IMR-90 (cell line): ENCODE data around the gene EHMT1. TPM values are rescaled to one million over a fixed set of nuclear protein-coding genes. Genes with fewer than 3 reads are reported as not detected.

Experiments used
- ATAC-seq: fragments of 200-7000 bp; cut with Tn5 transposase; 2 replicates; pipeline ENCODE4 v1.9.1; 2020; ENCODE audit warnings: low read depth, mild to moderate bottlenecking, moderate library complexity
- BruUV-seq: library from RNA; stranded (reverse); fragments of 400-500 nt; replicated peaks from 2 replicates; lab custom pipeline; 2021; lab: Mats Ljungman, UMichigan
- CTCF ChIA-PET: fragments of 300-600 bp; formaldehyde crosslinking; extraction: SDS; loops from one replicate; lab custom pipeline; 2021; ENCODE audit warnings: antibody characterized with exemption; lab: Yijun Ruan, JAX
- POLR2A ChIA-PET: fragments of 300-600 bp; sonication (Branson Sonifier 250); formaldehyde crosslinking; loops from one replicate; lab custom pipeline; 2022; ENCODE audit warnings: antibody characterized with exemption; ENCODE audit not compliant: unreplicated experiment; lab: Charles Lee
- DNase-seq: peaks from one replicate; pipeline ENCODE4 v3.0.0; 2013
- H2AFZ ChIP-seq: replicated peaks from 2 replicates; pipeline ENCODE3; 2013; ENCODE audit warnings: low read length, mild to moderate bottlenecking; ENCODE audit not compliant: poor library complexity
- H2AK5ac ChIP-seq: 2 replicates; pipeline ENCODE4 v1.6.1; 2013; ENCODE audit warnings: low read depth, low read length, inconsistent platforms
- H2AK9ac ChIP-seq: replicated peaks from 2 replicates; pipeline ENCODE3; 2013; ENCODE audit warnings: mild to moderate bottlenecking, low read depth, low read length, moderate library complexity; ENCODE audit not compliant: poor library complexity
- H2BK120ac ChIP-seq: 2 replicates; pipeline ENCODE4 v1.6.1; 2013; ENCODE audit warnings: low read depth, low read length, inconsistent platforms
- H2BK15ac ChIP-seq: 3 replicates; pipeline ENCODE4 v1.6.1; 2013; ENCODE audit warnings: low read depth, low read length, inconsistent platforms
- H2BK20ac ChIP-seq: 2 replicates; pipeline ENCODE4 v1.6.1; 2013; ENCODE audit warnings: low read depth, mild to moderate bottlenecking, inconsistent platforms, low read length, moderate library complexity
- H2BK5ac ChIP-seq: 2 replicates; pipeline ENCODE4 v1.6.1; 2013; ENCODE audit warnings: mild to moderate bottlenecking, low read depth, low read length, inconsistent platforms; ENCODE audit not compliant: poor library complexity, severe bottlenecking
- H3K14ac ChIP-seq: replicated peaks from 2 replicates; pipeline ENCODE4 v1.6.1; 2013; ENCODE audit warnings: low read depth, low read length, inconsistent platforms
- H3K18ac ChIP-seq: 2 replicates; pipeline ENCODE4 v1.6.1; 2013; ENCODE audit warnings: low read depth, low read length, control low read depth
- H3K23ac ChIP-seq: 2 replicates; pipeline ENCODE4 v1.6.1; 2013; ENCODE audit warnings: low read depth, low read length, inconsistent platforms
- H3K27ac ChIP-seq: 2 replicates; pipeline ENCODE4 v1.5.1; 2013; ENCODE audit warnings: mild to moderate bottlenecking, control low read depth, low read length; ENCODE audit not compliant: insufficient read depth
- H3K27me3 ChIP-seq: 2 replicates; pipeline ENCODE4 v1.6.1; 2013; ENCODE audit warnings: low read length; ENCODE audit not compliant: control insufficient read depth, insufficient read depth
- H3K36me3 ChIP-seq: 2 replicates; pipeline ENCODE4 v1.6.1; 2013; ENCODE audit warnings: low read length, mixed read lengths; ENCODE audit not compliant: control insufficient read depth, insufficient read depth
- H3K4ac ChIP-seq: 2 replicates; pipeline ENCODE4 v1.6.1; 2013; ENCODE audit warnings: low read depth, low read length, inconsistent platforms
- H3K4me1 ChIP-seq: 2 replicates; pipeline ENCODE4 v1.6.1; 2013; ENCODE audit warnings: low read length, mixed read lengths; ENCODE audit not compliant: control insufficient read depth, insufficient read depth
- H3K4me2 ChIP-seq: 2 replicates; pipeline ENCODE4 v1.6.1; 2013; ENCODE audit warnings: low read depth, mild to moderate bottlenecking, control low read depth, low read length, moderate library complexity
- H3K4me3 ChIP-seq: 2 replicates; pipeline ENCODE4 v1.5.1; 2013; ENCODE audit warnings: low read depth, mild to moderate bottlenecking, control low read depth, low read length, moderate library complexity; ENCODE audit not compliant: insufficient read depth
- H3K56ac ChIP-seq: 2 replicates; pipeline ENCODE4 v1.6.1; 2013; ENCODE audit warnings: low read length, inconsistent platforms; ENCODE audit not compliant: insufficient read depth; ENCODE audit errors: extremely low read depth
- H3K79me1 ChIP-seq, 2 experiments: 2 replicates each; pipeline ENCODE4 v1.6.1; 2013; ENCODE audit warnings: low read length in 2 of 2, inconsistent platforms in 1 of 2, low read depth in 1 of 2
- H3K9ac ChIP-seq: 2 replicates; pipeline ENCODE4 v1.6.1; 2013; ENCODE audit warnings: low read depth, low read length, control low read depth
- H3K9me1 ChIP-seq: 2 replicates; pipeline ENCODE4 v1.6.1; 2013; ENCODE audit warnings: low read length, inconsistent platforms; ENCODE audit not compliant: insufficient read depth
- H3K9me3 ChIP-seq: 2 replicates; pipeline ENCODE4 v1.6.1; 2013; ENCODE audit warnings: low read length; ENCODE audit not compliant: control insufficient read depth, insufficient read depth
- H4K20me1 ChIP-seq: 2 replicates; pipeline ENCODE4 v1.6.1; 2013; ENCODE audit warnings: low read length, inconsistent platforms; ENCODE audit not compliant: insufficient read depth
- H4K5ac ChIP-seq: 2 replicates; pipeline ENCODE4 v1.6.1; 2013; ENCODE audit warnings: mild to moderate bottlenecking, low read depth, low read length, control low read depth
- H4K8ac ChIP-seq, 2 experiments: 2 replicates each; pipeline ENCODE4 v1.6.1; 2013; ENCODE audit warnings: low read depth in 2 of 2, low read length in 2 of 2, control low read depth in 1 of 2, inconsistent platforms in 1 of 2
- H4K91ac ChIP-seq: 2 replicates; pipeline ENCODE4 v1.6.1; 2013; ENCODE audit warnings: low read depth, low read length, inconsistent platforms; ENCODE audit not compliant: insufficient read depth
- MXI1 ChIP-seq: IDR thresholded peaks from 2 replicates; pipeline ENCODE4 v1.6.1; 2012; ENCODE audit warnings: low read depth, mild to moderate bottlenecking, low read length, moderate library complexity, borderline replicate concordance
- POLR2A ChIP-seq: IDR thresholded peaks from 2 replicates; pipeline ENCODE4 v1.6.1; 2012; ENCODE audit warnings: mild to moderate bottlenecking, low read depth, low read length
- WGBS, 2 experiments: methylation state at CpG; one replicate each; pipeline versions ENCODE4 v1.1.5 to v1.1.7; 2013; ENCODE audit warnings: missing lambda C conversion rate in 2 of 2; ENCODE audit not compliant: insufficient read length in 1 of 2; ENCODE audit errors: extremely low coverage in 2 of 2; 5-methylcytosine and 5-hydroxymethylcytosine counted together
- dilution Hi-C: fragments of 300-500 bp; cut with HindIII; formaldehyde crosslinking; loops from one replicate; pipeline ENCODE4 v1.14.3; 2018; ENCODE audit warnings: low sequenced_read_pairs; ENCODE audit not compliant: unreplicated experiment
- in situ Hi-C: fragments of 300-500 bp; cut with MboI; formaldehyde crosslinking; loops from 3 replicates; pipeline ENCODE4 v1.14.3; 2019; ENCODE audit warnings: low sequenced_read_pairs, inconsistent platforms, mixed read lengths
- intact Hi-C: fragments of 100-400 bp; cut with micrococcal nuclease; formaldehyde crosslinking; loops from 2 replicates; pipeline ENCODE4 v1.10.0; 2022
- polyA plus RNA-seq, 3 experiments: library from polyadenylated mRNA; depleted of rRNA; stranded (reverse); fragments of >200 nt; gene quantifications; 2 replicates each; pipeline ENCODE4 v1.2.3, GENCODE V29; 2012; ENCODE audit warnings: low replicate concordance in 1 of 3
- total RNA-seq: library from RNA; depleted of rRNA; stranded (reverse); fragments of >200 nt; gene quantifications from 2 replicates; pipeline ENCODE4 v1.2.3, GENCODE V29; 2012

Gene EHMT1
- total and polyA plus RNA-seq, 2 of the 4 experiments (the other 2 are of a cell fraction) = 32.8 to 35.1 TPM

DNA sequence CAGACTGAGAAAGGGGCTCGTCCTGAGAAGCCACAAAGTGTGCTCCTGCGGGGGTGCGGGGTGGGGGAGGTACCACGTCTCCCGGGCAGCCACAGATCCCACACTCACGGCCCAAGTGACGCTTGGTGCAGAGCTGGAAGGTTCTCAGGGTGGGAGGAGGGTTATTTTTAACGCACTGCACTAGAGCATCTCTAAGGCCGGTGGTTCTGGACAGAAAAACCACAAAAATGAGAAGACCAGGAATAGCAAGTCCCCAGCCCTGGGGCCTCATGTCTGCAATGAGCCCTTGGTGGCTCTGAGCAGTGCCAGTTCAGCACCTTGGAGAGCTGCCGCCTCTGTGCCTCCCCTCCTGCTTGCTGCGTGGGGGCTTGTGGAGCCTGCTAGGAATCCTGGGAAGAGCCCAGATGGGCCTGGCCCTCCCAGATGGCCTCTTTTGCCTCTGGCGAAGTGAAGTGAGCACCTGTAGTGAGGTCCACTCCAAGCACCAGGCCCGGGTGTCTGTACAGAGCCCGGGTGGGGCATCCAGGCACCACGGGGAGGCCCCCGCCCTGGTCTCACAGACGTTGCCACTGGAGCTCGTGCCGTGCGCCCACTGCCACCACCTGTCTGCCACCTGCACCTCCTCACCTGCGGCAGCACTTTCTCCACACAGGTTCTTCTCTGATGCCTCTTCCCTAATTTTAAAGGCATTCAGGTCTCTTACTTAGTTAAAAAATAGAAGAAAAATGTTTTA, 209.9 kb downstream of the EHMT1 start:
- no peak overlapping the region for H3K4me2 ChIP-seq
- no peak overlapping the region for H3K9ac ChIP-seq
- no peaks in the 10 kb centered on the region; the same call in 1 of the 2 replicates for H3K4me1 ChIP-seq
- peak; percentile 39; the same call in 1 of the 2 replicates for TF ChIP-seq MXI1
- no peak for TF ChIP-seq POLR2A
- H3K56ac ChIP-seq = no peak overlapping the region
- H4K8ac ChIP-seq = no peak overlapping the region
- in situ Hi-C loops = no loop called here
- H3K23ac ChIP-seq = no peak overlapping the region
- no peak overlapping the region for H2BK20ac ChIP-seq
- H3K18ac ChIP-seq = no peak overlapping the region
- ChIA-PET POLR2A (no interaction called here), CTCF (no interaction called here)
- no peak overlapping the region for H3K14ac ChIP-seq
- no peak overlapping the region for H3K4me3 ChIP-seq
- H4K5ac ChIP-seq = no peak overlapping the region
- H2BK15ac ChIP-seq = no peak overlapping the region
- H4K91ac ChIP-seq = no peak overlapping the region
- H4K20me1 ChIP-seq = peaks cover 18% of the 10 kb centered on the region; the same call in 1 of the 2 replicates
- H3K9me3 ChIP-seq = peaks cover 3% of the 10 kb centered on the region; the same call in 1 of the 2 replicates
- no peak overlapping the region for H2AFZ ChIP-seq
- no peak overlapping the region for H3K4ac ChIP-seq
- H3K27ac ChIP-seq = no peak overlapping the region
- ATAC-seq (peak; percentile 70; the same call in 1 of the 2 replicates), DNase-seq (peak; percentile 18)
- H2BK5ac ChIP-seq = no peak overlapping the region
- H2AK9ac ChIP-seq = no peak overlapping the region
- no TSS peak for BruUV-seq
- H3K79me1 ChIP-seq = peaks cover 15 to 20% of the 10 kb centered on the region in 2 experiments; a peak in 3 of 4 replicates
- intact Hi-C loops = no loop called here
- no peak overlapping the region for H2BK120ac ChIP-seq
- H3K9me1 ChIP-seq = no peaks in the 10 kb centered on the region; the same call in 1 of the 2 replicates
- peaks cover 42% of the 10 kb centered on the region for H3K36me3 ChIP-seq
- dilution Hi-C loops = no loop called here
- H3K27me3 ChIP-seq = no peaks in the 10 kb centered on the region
- WGBS, 2 experiments = 76% methylated on average over 12 of the region's 21 CpGs; no CpG with 5 or more reads in 1 of the 2 experiments
- no peak overlapping the region for H2AK5ac ChIP-seq
